Measurements from ENCODE around the gene ALOX15. TPM values are rescaled to one million over a fixed set of nuclear protein-coding genes. Genes with fewer than 3 reads are reported as not detected.

Gene ALOX15
- polyA plus RNA-seq, 1 donor from 2014 or later, result 0.12 TPM

- Histone ChIP-seq H2AFZ (ENCODE audit: low read depth, low read length) (no peak overlapping the region), H3K27ac (ENCODE audit: low read length) (no peak overlapping the region), H3K36me3 (ENCODE audit: insufficient read depth, low read length) (no peaks in the 10 kb centered on the region), H3K27me3 (ENCODE audit: insufficient read depth, low read depth, low read length) (peaks cover 26% of the 10 kb centered on the region), H3K9ac (ENCODE audit: low read length) (no peak overlapping the region), H3K4me3 (ENCODE audit: low read length) (no peak overlapping the region), H4K20me1 (ENCODE audit: insufficient read depth) (no peaks in the 10 kb centered on the region), H3K9me3 (ENCODE audit: low read length) (no peaks in the 10 kb centered on the region), H3K9me2 (ENCODE audit: insufficient read depth, low read length) (no peaks in the 10 kb centered on the region), H3K79me2 (replicated peaks; ENCODE audit: insufficient read depth, low read length) (no peaks in the 10 kb centered on the region), H3K4me2 (ENCODE audit: low read length) (no peak overlapping the region), H3F3A (ENCODE audit: insufficient read depth, low read length, poor library complexity, severe bottlenecking) (no peaks in the 10 kb centered on the region)
- TF ChIP-seq REST (IDR thresholded peaks at IDR 0.05; ENCODE audit: borderline replicate concordance), result no peak
- no peak for TF ChIP-seq TAF1 (IDR thresholded peaks at IDR 0.05; ENCODE audit: low read depth)
- no peak for TF ChIP-seq EP300 (conservative IDR thresholded peaks at IDR 0.05; ENCODE audit: poor library complexity, severe bottlenecking)
- no peak for TF ChIP-seq MXI1 (conservative IDR thresholded peaks at IDR 0.05; ENCODE audit: poor library complexity, severe bottlenecking)
- no peak for TF ChIP-seq RAD21 (conservative IDR thresholded peaks at IDR 0.05)
- TF ChIP-seq EZH2 (IDR thresholded peaks at IDR 0.05; ENCODE audit: borderline replicate concordance, insufficient read depth, low read length, poor library complexity, severe bottlenecking), result no peak
Observed at GRCh38 chr17:4635823-4636375, 5.6 kb downstream of the ALOX15 start.

GRCh38 chr17:4634976-4635375 is 6.5 kb downstream of the ALOX15 start:
- no peaks in the 10 kb centered on the region for H3K9me2 ChIP-seq (ENCODE audit: insufficient read depth, low read length)
- no peaks in the 10 kb centered on the region for H3F3A ChIP-seq (ENCODE audit: insufficient read depth, low read length, poor library complexity, severe bottlenecking)
- H3K9me3 ChIP-seq (ENCODE audit: low read length), result no peaks in the 10 kb centered on the region
- no peaks in the 10 kb centered on the region for H4K20me1 ChIP-seq (ENCODE audit: insufficient read depth)
- H3K4me2 ChIP-seq (ENCODE audit: low read length), result no peak overlapping the region
- no peak overlapping the region for H3K9ac ChIP-seq (ENCODE audit: low read length)
- H3K36me3 ChIP-seq (ENCODE audit: insufficient read depth, low read length), result no peaks in the 10 kb centered on the region
- no peak overlapping the region for H2AFZ ChIP-seq (ENCODE audit: low read depth, low read length)
- no peak overlapping the region for H3K27ac ChIP-seq (ENCODE audit: low read length)
- peaks cover 23% of the 10 kb centered on the region for H3K27me3 ChIP-seq (ENCODE audit: insufficient read depth, low read depth, low read length)
- TF ChIP-seq POLR2AphosphoS5 (IDR thresholded peaks at IDR 0.05), result no peak
- TF ChIP-seq CTCF (IDR thresholded peaks at IDR 0.05; ENCODE audit: poor library complexity, severe bottlenecking), result no peak
- no peak for TF ChIP-seq EZH2 (IDR thresholded peaks at IDR 0.05; ENCODE audit: borderline replicate concordance, insufficient read depth, low read length, poor library complexity, severe bottlenecking)
- TF ChIP-seq RAD21 (conservative IDR thresholded peaks at IDR 0.05), result no peak
- TF ChIP-seq TAF1 (IDR thresholded peaks at IDR 0.05; ENCODE audit: low read depth), result no peak
- H3K4me3 ChIP-seq (ENCODE audit: low read length), result no peak overlapping the region
- no peaks in the 10 kb centered on the region for H3K79me2 ChIP-seq (replicated peaks; ENCODE audit: insufficient read depth, low read length)

- Histone ChIP-seq H3K9ac (ENCODE audit: low read length) (no peak overlapping the region), H3K4me3 (ENCODE audit: low read length) (no peak overlapping the region), H3K4me2 (ENCODE audit: low read length) (no peak overlapping the region), H3K9me3 (ENCODE audit: low read length) (no peaks in the 10 kb centered on the region), H3F3A (ENCODE audit: insufficient read depth, low read length, poor library complexity, severe bottlenecking) (no peaks in the 10 kb centered on the region), H3K79me2 (replicated peaks; ENCODE audit: insufficient read depth, low read length) (no peaks in the 10 kb centered on the region), H3K27ac (ENCODE audit: low read length) (no peak overlapping the region), H3K27me3 (ENCODE audit: insufficient read depth, low read depth, low read length) (peaks cover 14% of the 10 kb centered on the region), H3K9me2 (ENCODE audit: insufficient read depth, low read length) (no peaks in the 10 kb centered on the region), H2AFZ (ENCODE audit: low read depth, low read length) (no peak overlapping the region), H3K36me3 (ENCODE audit: insufficient read depth, low read length) (no peaks in the 10 kb centered on the region), H4K20me1 (ENCODE audit: insufficient read depth) (no peaks in the 10 kb centered on the region)
- TF ChIP-seq EZH2 (IDR thresholded peaks at IDR 0.05; ENCODE audit: borderline replicate concordance, insufficient read depth, low read length, poor library complexity, severe bottlenecking), result no peak
- TF ChIP-seq TAF1 (IDR thresholded peaks at IDR 0.05; ENCODE audit: low read depth), result no peak
- no peak for TF ChIP-seq EP300 (conservative IDR thresholded peaks at IDR 0.05; ENCODE audit: poor library complexity, severe bottlenecking)
- no peak for TF ChIP-seq SMC3 (conservative IDR thresholded peaks at IDR 0.05; ENCODE audit: poor library complexity)
- TF ChIP-seq MXI1 (conservative IDR thresholded peaks at IDR 0.05; ENCODE audit: poor library complexity, severe bottlenecking), result no peak
- no peak for TF ChIP-seq CTCF (IDR thresholded peaks at IDR 0.05; ENCODE audit: poor library complexity, severe bottlenecking)
- no peak for TF ChIP-seq REST (IDR thresholded peaks at IDR 0.05; ENCODE audit: borderline replicate concordance)
Observed at GRCh38 chr17:4633643-4634042, 7.8 kb downstream of the ALOX15 start.

Measured in neural cell (in vitro differentiated cells).